Kidney glomerular epithelial cell (primary cell): Measurements from ENCODE around the gene CRADD.
A peak's percentile ranks its signal among the peaks of the same experiment; 100 is the strongest.
"Not testable (repeated sequence)": the region's sequence is repeated elsewhere in the genome, so short reads cannot be mapped to it uniquely, and the experiment has no call there.

Experiments
- DNase-seq: peaks from one replicate; lab custom pipeline; 2025; lab: John Stamatoyannopoulos, UW

CRADD gene

GRCh38 chr12:93677195-93678064 is at the start of gene CRADD:
CRADD (plus strand) TSS chr12:93677375.
- peak; percentile 94 for DNase-seq

GRCh38 chr12:93632383-93632782 is 44.8 kb upstream of the CRADD start:
- DNase-seq, result no peak

- no peak for DNase-seq
These were observed 42.8 kb upstream of the CRADD start for GRCh38 chr12:93634416-93634815.

GRCh38 chr12:93636708-93637107 is 40.5 kb upstream of the CRADD start:
- DNase-seq, result no peak

GRCh38 chr12:93638095-93638494 is 39.1 kb upstream of the CRADD start:
- no peak for DNase-seq

GRCh38 chr12:93638954-93639353 is 38.2 kb upstream of the CRADD start:
- DNase-seq, result no peak

GRCh38 chr12:93639406-93639805 is 37.8 kb upstream of the CRADD start:
- no peak for DNase-seq

- not testable (repeated sequence) for DNase-seq
These were observed 35.8 kb upstream of the CRADD start for GRCh38 chr12:93641380-93641779.

- no peak for DNase-seq
These were observed 34.4 kb upstream of the CRADD start for GRCh38 chr12:93642751-93643150.

- DNase-seq, result no peak
These were observed 31.5 kb upstream of the CRADD start for GRCh38 chr12:93645702-93646101.

- no peak for DNase-seq
These were observed 26.5 kb upstream of the CRADD start for GRCh38 chr12:93650626-93651025.

GRCh38 chr12:93653079-93653478 is 24.1 kb upstream of the CRADD start:
- no peak for DNase-seq

GRCh38 chr12:93653712-93654111 is 23.5 kb upstream of the CRADD start:
- no peak for DNase-seq

- no peak for DNase-seq
These were observed 22.8 kb upstream of the CRADD start for GRCh38 chr12:93654421-93654820.

- DNase-seq, result no peak
These were observed 20.1 kb upstream of the CRADD start for GRCh38 chr12:93657071-93657470.

GRCh38 chr12:93661021-93661420 is 16.2 kb upstream of the CRADD start:
- DNase-seq, result no peak

GRCh38 chr12:93663006-93663728 is 14.0 kb upstream of the CRADD start:
- DNase-seq, result no peak

GRCh38 chr12:93663729-93664084 is 13.5 kb upstream of the CRADD start:
- no peak for DNase-seq

GRCh38 chr12:93664573-93665138 is 12.5 kb upstream of the CRADD start:
- no peak for DNase-seq

GRCh38 chr12:93667672-93668071 is 9.5 kb upstream of the CRADD start:
- no peak for DNase-seq

- no peak for DNase-seq
These were observed 8.2 kb upstream of the CRADD start for GRCh38 chr12:93668919-93669418.

GRCh38 chr12:93669452-93669851 is 7.7 kb upstream of the CRADD start:
- no peak for DNase-seq

GRCh38 chr12:93670104-93670503 is 7.1 kb upstream of the CRADD start:
- DNase-seq, result no peak
